Ishikawa (cell line): ENCODE results near the gene F2.

Experiments
- CEBPB ChIP-seq: IDR thresholded peaks from 2 replicates; pipeline ENCODE4 v1.6.1; 2012
- CREB1 ChIP-seq: IDR thresholded peaks from 2 replicates; pipeline ENCODE4 v1.6.1; 2012; ENCODE audit warnings: low read depth
- EGR1 ChIP-seq: IDR thresholded peaks from 2 replicates; pipeline ENCODE4 v1.6.1; 2012
- EP300 ChIP-seq: IDR thresholded peaks from 2 replicates; pipeline ENCODE4 v1.6.1; 2012; ENCODE audit warnings: borderline replicate concordance
- FOXM1 ChIP-seq: IDR thresholded peaks from 2 replicates; pipeline ENCODE4 v1.6.1; 2012; ENCODE audit warnings: low read depth, borderline replicate concordance
- MAX ChIP-seq: IDR thresholded peaks from 2 replicates; pipeline ENCODE4 v1.6.1; 2012
- NFIC ChIP-seq: IDR thresholded peaks from 2 replicates; pipeline ENCODE4 v1.6.1; 2012
- RAD21 ChIP-seq: IDR thresholded peaks from 2 replicates; pipeline ENCODE4 v1.6.1; 2012; ENCODE audit warnings: low read depth
- REST ChIP-seq: IDR thresholded peaks from 2 replicates; pipeline ENCODE4 v1.6.1; 2012; ENCODE audit warnings: low read depth, mild to moderate bottlenecking
- TAF1 ChIP-seq: IDR thresholded peaks from 2 replicates; pipeline ENCODE4 v1.6.1; 2012; ENCODE audit warnings: low read depth, mild to moderate bottlenecking
- TCF12 ChIP-seq: IDR thresholded peaks from 2 replicates; pipeline ENCODE4 v1.6.1; 2012; ENCODE audit warnings: low read depth
- TEAD4 ChIP-seq: IDR thresholded peaks from 2 replicates; pipeline ENCODE4 v1.6.1; 2012
- USF1 ChIP-seq: IDR thresholded peaks from 2 replicates; pipeline ENCODE4 v1.6.1; 2012
- YY1 ChIP-seq: IDR thresholded peaks from 2 replicates; pipeline ENCODE4 v1.6.1; 2012; ENCODE audit warnings: low read depth
- ZBTB7A ChIP-seq: IDR thresholded peaks from 2 replicates; pipeline ENCODE4 v1.6.1; 2012; ENCODE audit warnings: low read depth

The F2 gene

GRCh38 chr11:46718155-46719019 lies 626 bp upstream of the F2 start:
- no peak for TF ChIP-seq YY1
- no peak for TF ChIP-seq MAX
- TF ChIP-seq EP300 = no peak
- no peak for TF ChIP-seq TAF1
- no peak for TF ChIP-seq RAD21
- TF ChIP-seq TCF12 = no peak
- TF ChIP-seq NFIC = no peak
- no peak for TF ChIP-seq EGR1
- no peak for TF ChIP-seq USF1
- TF ChIP-seq CEBPB = no peak
- TF ChIP-seq ZBTB7A = no peak
- TF ChIP-seq CREB1 = no peak
- TF ChIP-seq FOXM1 = no peak

- no peak for TF ChIP-seq ZBTB7A
- TF ChIP-seq MAX = no peak
- no peak for TF ChIP-seq CREB1
- no peak for TF ChIP-seq CEBPB
- TF ChIP-seq EP300 = no peak
- TF ChIP-seq NFIC = no peak
- TF ChIP-seq FOXM1 = no peak
- no peak for TF ChIP-seq REST
- no peak for TF ChIP-seq RAD21
- TF ChIP-seq USF1 = no peak
- no peak for TF ChIP-seq TAF1
- TF ChIP-seq EGR1 = no peak
- no peak for TF ChIP-seq TEAD4
These were observed 668 bp downstream of the F2 start for GRCh38 chr11:46719543-46720218.

GRCh38 chr11:46721286-46721685 lies 2.3 kb downstream of the F2 start:
- TF ChIP-seq FOXM1 = no peak
- no peak for TF ChIP-seq TEAD4
- TF ChIP-seq NFIC = no peak
- TF ChIP-seq YY1 = no peak
- no peak for TF ChIP-seq USF1
- no peak for TF ChIP-seq TCF12
- no peak for TF ChIP-seq CREB1

- TF ChIP-seq TAF1 (no peak), YY1 (no peak), NFIC (no peak), RAD21 (no peak), REST (no peak), CEBPB (no peak), TEAD4 (no peak), FOXM1 (no peak), EGR1 (no peak), TCF12 (no peak), EP300 (no peak), CREB1 (no peak)
These were observed 3.7 kb downstream of the F2 start for GRCh38 chr11:46722566-46723358.

- TF ChIP-seq ZBTB7A (no peak), TCF12 (no peak), EP300 (no peak), REST (no peak), EGR1 (no peak)
These were observed 4.3 kb downstream of the F2 start for GRCh38 chr11:46723359-46723680.
